Fibroblast of lung (primary cell): ENCODE results near the gene MYO1E. TPM values are rescaled to one million over a fixed set of nuclear protein-coding genes. Genes with fewer than 3 reads are reported as not detected.

Source experiments
- DNase-seq, 2 donors: peaks; one replicate each; pipeline versions ENCODE4 v3.0.0 to v3.0.0-alpha.2; 2010; ENCODE audit warnings: low read depth in 2 of 2
- H2AFZ ChIP-seq: 2 replicates; pipeline ENCODE4 v1.5.1; 2012; ENCODE audit warnings: low read length, control low read depth, inconsistent platforms
- H3K27ac ChIP-seq: 2 replicates; pipeline ENCODE4 v1.5.1; 2011; ENCODE audit warnings: low read length, control low read depth; ENCODE audit not compliant: insufficient read depth
- H3K27me3 ChIP-seq: 2 replicates; pipeline ENCODE4 v1.5.1; 2011; ENCODE audit warnings: mild to moderate bottlenecking, low read length; ENCODE audit not compliant: control insufficient read depth, insufficient read depth
- H3K36me3 ChIP-seq: 2 replicates; pipeline ENCODE4 v1.5.1; 2011; ENCODE audit warnings: low read length; ENCODE audit not compliant: control insufficient read depth, insufficient read depth
- H3K4me1 ChIP-seq: 2 replicates; pipeline ENCODE4 v1.5.1; 2011; ENCODE audit warnings: low read length; ENCODE audit not compliant: control insufficient read depth, insufficient read depth; ENCODE audit errors: extremely low read depth
- H3K4me2 ChIP-seq: 2 replicates; pipeline ENCODE4 v1.5.1; 2011; ENCODE audit warnings: low read length, control low read depth; ENCODE audit not compliant: insufficient read depth; ENCODE audit errors: extremely low read depth
- H3K4me3 ChIP-seq, 4 experiments: fragments of 200-600 bp in 1 of 4; sonication (generic) in 1 of 4; replicated peaks in 1 of 4; 2 replicates each; pipeline ENCODE4 v1.5.1; 2011 to 2016; ENCODE audit warnings: low read length in 4 of 4, low read depth in 3 of 4, mild to moderate bottlenecking in 3 of 4, control low read depth in 2 of 4, inconsistent platforms in 1 of 4, mixed read lengths in 1 of 4; ENCODE audit not compliant: insufficient read depth in 1 of 4; ENCODE audit errors: control extremely low read depth in 1 of 4
- H3K79me2 ChIP-seq: 2 replicates; pipeline ENCODE4 v1.5.1; 2012; ENCODE audit warnings: mild to moderate bottlenecking, low read length, inconsistent platforms; ENCODE audit not compliant: control insufficient read depth, insufficient read depth
- H3K9ac ChIP-seq: 2 replicates; pipeline ENCODE4 v1.5.1; 2011; ENCODE audit warnings: mild to moderate bottlenecking, low read length, control low read depth; ENCODE audit not compliant: insufficient read depth
- H3K9me3 ChIP-seq: 2 replicates; pipeline ENCODE4 v1.5.1; 2012; ENCODE audit warnings: low read depth, low read length; ENCODE audit not compliant: control insufficient read depth, insufficient read depth
- H4K20me1 ChIP-seq: 2 replicates; pipeline ENCODE4 v1.5.1; 2011; ENCODE audit warnings: low read length; ENCODE audit not compliant: control insufficient read depth, insufficient read depth; ENCODE audit errors: extremely low read depth
- CTCF ChIP-seq, 2 donors: IDR thresholded peaks in 1 of 2; conservative IDR thresholded peaks in 1 of 2; 1 replicate in 1 of 2; 2 replicates in 1 of 2; pipeline ENCODE4 v1.5.1; 2011 to 2012; ENCODE audit warnings: low read length in 2 of 2, control low read depth in 1 of 2, inconsistent platforms in 1 of 2, low read depth in 1 of 2, mild to moderate bottlenecking in 1 of 2
- EZH2 ChIP-seq: IDR thresholded peaks from 2 replicates; pipeline ENCODE4 v1.5.1; 2012; ENCODE audit warnings: low read length, control low read depth, mild to moderate bottlenecking; ENCODE audit errors: missing control alignments
- polyA plus RNA-seq, 2 donors: library from polyadenylated mRNA; depleted of rRNA in 1 of 2; stranded (reverse) in 1 of 2; unstranded in 1 of 2; fragments of >200 nt; gene quantifications; 2 replicates each; pipeline ENCODE4 v1.2.1, GENCODE V29; 2011 to 2012; ENCODE audit warnings: missing spikeins in 1 of 2
- total RNA-seq: library from RNA; depleted of rRNA; stranded (reverse); fragments of >200 nt; gene quantifications from 2 replicates; pipeline ENCODE4 v1.2.1, GENCODE V29; 2014

The MYO1E gene
- total and polyA plus RNA-seq, 2 donors (not counting 1 experiment from before 2014, with no cell fraction given): 27.6 to 84.0 TPM

GRCh38 chr15:59400103-59400813 is 27.6 kb upstream of the MYO1E start:
- H3K27ac ChIP-seq: no peak overlapping the region

GRCh38 chr15:59399465-59400102 is 26.9 kb upstream of the MYO1E start:
- Histone ChIP-seq H3K27ac (no peak overlapping the region), H3K79me2 (no peaks in the 10 kb centered on the region), H3K4me3 (no peak overlapping the region), H3K4me1 (no peaks in the 10 kb centered on the region), H3K27me3 (peaks cover 5% of the 10 kb centered on the region), H4K20me1 (no peaks in the 10 kb centered on the region), H3K9me3 (no peaks in the 10 kb centered on the region), H2AFZ (no peak overlapping the region), H3K9ac (no peak overlapping the region), H3K36me3 (no peaks in the 10 kb centered on the region), H3K4me2 (no peak overlapping the region)
- TF ChIP-seq EZH2 (no peak), CTCF (conservative IDR thresholded peaks at IDR 0.05 in 1 of 2, IDR thresholded peaks at IDR 0.05 in 1 of 2; ENCODE audit: low read depth in 1 of 2, low read length in 2 of 2) (no peak)
- no peak for DNase-seq

More at GRCh38 chr15:59400103-59400813, 27.6 kb upstream of the MYO1E start:
- TF ChIP-seq EZH2 (no peak), CTCF (conservative IDR thresholded peaks at IDR 0.05 in 1 of 2, IDR thresholded peaks at IDR 0.05 in 1 of 2; ENCODE audit: low read depth in 1 of 2, low read length in 2 of 2) (no peak)
- Histone ChIP-seq H3K36me3 (no peaks in the 10 kb centered on the region), H3K9me3 (no peaks in the 10 kb centered on the region), H3K79me2 (no peaks in the 10 kb centered on the region), H2AFZ (no peak overlapping the region), H3K4me2 (no peak overlapping the region), H3K9ac (no peak overlapping the region), H3K4me3 (no peak overlapping the region), H3K27me3 (peaks cover 5% of the 10 kb centered on the region), H4K20me1 (no peaks in the 10 kb centered on the region), H3K4me1 (no peaks in the 10 kb centered on the region)
- DNase-seq: no peak

- Histone ChIP-seq H3K9me3 (no peaks in the 10 kb centered on the region), H3K27ac (no peak overlapping the region), H3K79me2 (no peaks in the 10 kb centered on the region), H2AFZ (no peak overlapping the region), H3K4me3 (no peak overlapping the region), H3K36me3 (no peaks in the 10 kb centered on the region), H4K20me1 (no peaks in the 10 kb centered on the region), H3K4me1 (no peaks in the 10 kb centered on the region), H3K27me3 (peaks cover 5% of the 10 kb centered on the region), H3K9ac (no peak overlapping the region), H3K4me2 (no peak overlapping the region)
- no peak for TF ChIP-seq EZH2
- TF ChIP-seq CTCF (conservative IDR thresholded peaks at IDR 0.05 in 1 of 2, IDR thresholded peaks at IDR 0.05 in 1 of 2; ENCODE audit: low read depth in 1 of 2, low read length in 2 of 2): no peak
- DNase-seq: no peak
Observed at GRCh38 chr15:59398220-59398619, 25.5 kb upstream of the MYO1E start.
